B cell (primary cell): Measurements from ENCODE around the gene FAM120B. TPM values are rescaled to one million over a fixed set of nuclear protein-coding genes. Genes with fewer than 3 reads are reported as not detected.

ENCODE experiments used
- ATAC-seq: fragments of 200-7000 bp; cut with Tn5 transposase; one replicate; pipeline ENCODE4 v1.10.0; 2021; ENCODE audit warnings: low read depth, mild to moderate bottlenecking, moderate number of reproducible peaks, moderate library complexity
- CTCF ChIA-PET: fragments of 350-600 bp; sonication (Branson Sonifier 250); formaldehyde crosslinking; loops from one replicate; lab custom pipeline; 2021; ENCODE audit warnings: antibody characterized with exemption, inconsistent platforms; lab: Charles Lee
- POLR2A ChIA-PET: fragments of 350-600 bp; sonication (Branson Sonifier 250); formaldehyde crosslinking; loops from one replicate; lab custom pipeline; 2021; ENCODE audit warnings: antibody characterized with exemption; lab: Charles Lee
- DNase-seq: peaks from one replicate; pipeline ENCODE4 v3.0.0; 2013
- H2AFZ ChIP-seq: 2 replicates; pipeline ENCODE4 v1.6.1; 2012; ENCODE audit warnings: mild to moderate bottlenecking, low read depth, low read length; ENCODE audit not compliant: insufficient read depth, poor library complexity, severe bottlenecking
- H3K27ac ChIP-seq, 2 donors: 1 replicate in 1 of 2; 2 replicates in 1 of 2; pipeline ENCODE4 v1.5.1; 2012 to 2013; ENCODE audit warnings: low read length in 2 of 2, mild to moderate bottlenecking in 2 of 2, moderate library complexity in 1 of 2
- H3K27me3 ChIP-seq, 4 experiments: fragments of 200-600 bp in 1 of 4; sonication (generic) in 1 of 4; replicated peaks in 1 of 4; 1 replicate in 2 of 4; 2 replicates in 2 of 4; pipeline versions ENCODE4 v1.6.1 to v1.7.0; 2013 to 2016; ENCODE audit warnings: low read length in 3 of 4, mild to moderate bottlenecking in 2 of 4, mixed read lengths in 1 of 4, moderate library complexity in 1 of 4; ENCODE audit not compliant: insufficient read depth in 4 of 4, control insufficient read depth in 3 of 4; ENCODE audit errors: control extremely low read depth in 1 of 4
- H3K36me3 ChIP-seq, 2 experiments: replicated peaks in 1 of 2; 1 replicate in 1 of 2; 2 replicates in 1 of 2; pipeline versions ENCODE4 v1.6.1 to v1.7.1; 2013; ENCODE audit warnings: low read length in 1 of 2; ENCODE audit not compliant: insufficient read depth in 2 of 2, control insufficient read depth in 1 of 2; ENCODE audit errors: control extremely low read depth in 1 of 2, extremely low read depth in 1 of 2
- H3K4me1 ChIP-seq, 2 donors: fragments of 200-600 bp in 1 of 2; sonication (generic) in 1 of 2; 1 replicate in 1 of 2; 2 replicates in 1 of 2; pipeline versions ENCODE4 v1.5.1 to v1.6.1; 2013 to 2017; ENCODE audit warnings: low read length in 2 of 2; ENCODE audit not compliant: control insufficient read depth in 2 of 2, insufficient read depth in 2 of 2
- H3K4me2 ChIP-seq: replicated peaks from 2 replicates; pipeline ENCODE3; 2012; ENCODE audit warnings: mild to moderate bottlenecking, low read depth, low read length; ENCODE audit not compliant: poor library complexity, severe bottlenecking
- H3K4me3 ChIP-seq, 5 experiments: fragments of 200-600 bp in 1 of 5; sonication (generic) in 1 of 5; 1 replicate in 3 of 5; 2 replicates in 2 of 5; pipeline versions ENCODE4 v1.5.1 to v1.7.0; 2011 to 2016; ENCODE audit warnings: low read length in 4 of 5, mild to moderate bottlenecking in 4 of 5, low read depth in 2 of 5, control low read depth in 1 of 5, moderate library complexity in 1 of 5; ENCODE audit not compliant: insufficient read depth in 1 of 5; ENCODE audit errors: control extremely low read depth in 1 of 5, extremely low read depth in 1 of 5
- H3K79me2 ChIP-seq: fragments of 200-600 bp; sonication (generic); one replicate; pipeline ENCODE4 v1.6.0; 2016; ENCODE audit warnings: low read length; ENCODE audit not compliant: control insufficient read depth, insufficient read depth
- H3K9ac ChIP-seq: fragments of 200-600 bp; sonication (generic); 2 replicates; pipeline ENCODE4 v1.6.1; 2017; ENCODE audit warnings: mild to moderate bottlenecking, low read length, moderate library complexity
- H3K9me3 ChIP-seq, 3 donors: one replicate each; pipeline versions ENCODE4 v1.6.1 to v1.7.1; 2013; ENCODE audit warnings: low read length in 2 of 3; ENCODE audit not compliant: control insufficient read depth in 2 of 3, insufficient read depth in 1 of 3; ENCODE audit errors: control extremely low read depth in 1 of 3
- H4K20me1 ChIP-seq: 2 replicates; pipeline ENCODE4 v1.6.0; 2012; ENCODE audit warnings: mild to moderate bottlenecking, low read length; ENCODE audit not compliant: insufficient read depth, control insufficient read depth, poor library complexity, severe bottlenecking
- H3K27ac Mint-ChIP-seq: one replicate; pipeline ENCODE4 v1.8.0; 2021; ENCODE audit warnings: mixed read lengths
- H3K27me3 Mint-ChIP-seq: one replicate; pipeline ENCODE4 v1.8.0; 2021; ENCODE audit warnings: mixed read lengths
- H3K4me1 Mint-ChIP-seq: one replicate; pipeline ENCODE4 v1.8.0; 2021; ENCODE audit warnings: mixed read lengths
- H3K4me3 Mint-ChIP-seq: one replicate; pipeline ENCODE4 v1.8.0; 2021; ENCODE audit warnings: mixed read lengths
- H3K9me3 Mint-ChIP-seq: one replicate; pipeline ENCODE4 v1.8.0; 2022; ENCODE audit warnings: mixed read lengths; ENCODE audit not compliant: insufficient read depth
- CTCF ChIP-seq: fragments of 200-600 bp; IDR thresholded peaks from one replicate; pipeline ENCODE4 v1.8.0; 2022; ENCODE audit warnings: antibody characterized with exemption, mild to moderate bottlenecking
- EZH2 ChIP-seq: IDR thresholded peaks from 2 replicates; pipeline ENCODE4 v1.6.1; 2012; ENCODE audit warnings: borderline replicate concordance, low read depth, mild to moderate bottlenecking, moderate library complexity, low read length; ENCODE audit not compliant: insufficient read depth, poor library complexity, severe bottlenecking
- WGBS: methylation state at CpG from one replicate; pipeline ENCODE4 v1.1.5; 2013; ENCODE audit warnings: missing lambda C conversion rate; ENCODE audit not compliant: insufficient coverage; 5-methylcytosine and 5-hydroxymethylcytosine counted together
- intact Hi-C: fragments of 100-400 bp; cut with micrococcal nuclease; formaldehyde crosslinking; loops from one replicate; pipeline ENCODE4 v1.10.0; 2022
- polyA plus RNA-seq: library from polyadenylated mRNA; depleted of rRNA; stranded (reverse); fragments of >200 nt; gene quantifications from 2 replicates; pipeline ENCODE4 v1.2.3, GENCODE V29; 2012
- total RNA-seq, 2 donors: library from RNA; stranded (reverse); fragments of 120-200 nt in 1 of 2; gene quantifications; 1 replicate in 1 of 2; 2 replicates in 1 of 2; pipeline versions ENCODE4 v1.2.3 to v1.2.4, GENCODE V29; 2013 to 2022

FAM120B gene
- total and polyA plus RNA-seq, 2 donors (not counting 1 experiment from before 2014, with no cell fraction given) = 12.5 to 51.7 TPM

GRCh38 chr6:170296423-170296745 lies 10.2 kb upstream of the FAM120B start:
- POLR2A ChIA-PET = interaction anchor here (1.3 kb wide), 1 partner anchor 10 kb away, joined by 3 read pairs; the partner anchor contains the start of gene FAM120B
- intact Hi-C loops = loop anchor here (10.0 kb wide), 1 partner anchor 572 kb away; the partner anchor contains the start of gene PHF10
- H3K4me3 Mint-ChIP-seq = no peak overlapping the region

More at GRCh38 chr6:170296423-170296745, 10.2 kb upstream of the FAM120B start:
- 3% methylated on average over 47 of the region's 47 CpGs for WGBS
- H3K27ac Mint-ChIP-seq = no peak overlapping the region
- no peaks in the 10 kb centered on the region for H3K9me3 Mint-ChIP-seq
- Histone ChIP-seq H3K27ac (no peak overlapping the region), H3K4me3 (peak overlapping the region in 4 of 5 experiments; percentile 39 to 70 (median 52)), H2AFZ (peak overlapping the region; percentile 91), H4K20me1 (peaks cover 11% of the 10 kb centered on the region), H3K4me2 (peak overlapping the region; percentile 98), H3K9ac (peak overlapping the region; percentile 63), H3K4me1 (peaks cover 48 to 67% of the 10 kb centered on the region in 2 donors), H3K27me3 (peaks cover 0 to 94% (median 60%) of the 10 kb centered on the region in 4 experiments), H3K79me2 (no peaks in the 10 kb centered on the region), H3K9me3 (peaks cover 0 to 15% (median 4%) of the 10 kb centered on the region in 3 donors), H3K36me3 (no peaks in the 10 kb centered on the region)
- H3K27me3 Mint-ChIP-seq = peaks cover 77% of the 10 kb centered on the region
- TF ChIP-seq CTCF = no peak
- TF ChIP-seq EZH2 = no peak
- CTCF ChIA-PET = no interaction called here
- no peak for ATAC-seq
- no peak for DNase-seq
- peaks cover 42% of the 10 kb centered on the region for H3K4me1 Mint-ChIP-seq
